GM18861 (cell line): Measurements from ENCODE around the gene NKD2.

Experiments used
- ATAC-seq: cut with Tn5 transposase; IDR thresholded peaks from one replicate; pipeline ENCODE4 v1.9.1; 2021; ENCODE audit not compliant: unreplicated experiment

Gene NKD2

DNA sequence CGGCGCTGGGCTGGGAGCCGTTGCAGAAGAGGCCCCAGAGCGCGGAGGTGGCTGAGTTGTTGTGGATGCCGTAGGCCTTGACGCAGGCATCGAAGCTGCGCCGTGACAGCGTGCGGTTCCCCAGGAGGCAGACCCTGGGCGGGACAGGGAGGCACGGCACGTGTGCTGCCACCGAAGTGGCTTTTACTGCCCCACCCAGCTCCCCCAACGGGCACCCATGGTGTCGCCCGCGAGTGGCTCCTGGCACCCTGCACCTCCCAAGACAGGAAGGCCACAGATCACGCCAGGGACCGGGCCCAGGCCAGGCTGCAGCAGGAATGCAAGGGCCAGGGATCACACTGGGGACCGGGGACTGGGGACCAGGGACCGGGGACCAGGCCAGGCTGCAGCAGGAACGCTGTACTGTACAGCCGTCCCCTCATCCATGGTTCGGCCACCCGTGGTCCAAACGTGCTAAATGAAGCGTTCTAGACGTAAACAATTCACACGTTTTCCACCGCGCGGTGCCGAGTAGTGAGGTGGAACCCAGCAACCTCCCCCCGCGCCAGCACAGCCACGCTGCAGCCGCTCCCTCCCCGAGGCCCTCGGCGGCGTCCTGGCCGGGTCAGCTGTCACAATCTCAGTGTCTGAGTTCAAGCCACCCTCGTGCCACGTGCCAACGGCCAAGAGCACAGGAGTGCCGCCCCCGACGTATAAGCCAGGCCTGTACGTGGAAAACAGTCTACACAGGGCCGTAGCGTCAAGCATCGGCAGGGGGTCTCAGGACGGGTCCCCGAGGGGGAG, 75.4 kb downstream of the NKD2 start:
- no peak for ATAC-seq

DNA sequence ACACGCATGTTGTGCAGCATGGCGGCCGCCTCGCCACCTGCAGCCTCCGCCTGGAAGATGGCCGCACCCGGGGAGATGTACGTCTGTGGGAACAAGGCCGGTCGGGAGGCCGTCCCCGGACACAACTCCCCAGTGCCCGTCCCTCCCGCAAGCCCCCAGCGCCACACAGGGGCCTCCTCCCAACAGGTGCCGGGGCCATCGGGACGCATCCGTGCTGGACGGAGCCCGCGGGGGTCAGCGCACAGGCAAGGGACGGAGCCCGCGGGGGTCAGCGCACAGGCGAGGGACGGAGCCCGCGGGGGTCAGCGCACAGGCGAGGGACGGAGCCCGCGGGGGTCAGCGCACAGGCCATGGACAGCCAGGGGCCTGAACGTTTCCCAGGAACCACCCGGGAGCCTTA, 76.8 kb downstream of the NKD2 start:
- no peak for ATAC-seq

DNA sequence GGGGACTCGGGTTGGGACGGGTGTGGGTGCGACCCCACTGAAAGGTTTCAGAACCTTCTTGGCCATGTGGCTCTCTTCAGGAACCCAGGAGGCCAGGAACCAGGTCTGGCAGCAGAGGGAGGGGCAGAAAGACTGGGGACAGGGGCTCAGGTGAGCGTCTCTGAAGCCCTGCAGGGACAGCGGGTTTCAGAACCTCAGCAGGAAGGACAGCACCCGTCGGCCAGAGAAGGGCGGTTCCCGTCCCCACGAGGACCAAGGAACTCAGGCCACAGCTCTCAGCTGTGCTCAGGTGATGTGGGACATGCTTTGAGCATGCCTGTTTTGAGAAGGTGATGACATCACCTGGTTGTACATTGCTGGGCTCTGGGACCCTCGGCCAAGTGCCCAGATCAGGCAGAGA, 77.5 kb downstream of the NKD2 start:
- no peak for ATAC-seq

DNA sequence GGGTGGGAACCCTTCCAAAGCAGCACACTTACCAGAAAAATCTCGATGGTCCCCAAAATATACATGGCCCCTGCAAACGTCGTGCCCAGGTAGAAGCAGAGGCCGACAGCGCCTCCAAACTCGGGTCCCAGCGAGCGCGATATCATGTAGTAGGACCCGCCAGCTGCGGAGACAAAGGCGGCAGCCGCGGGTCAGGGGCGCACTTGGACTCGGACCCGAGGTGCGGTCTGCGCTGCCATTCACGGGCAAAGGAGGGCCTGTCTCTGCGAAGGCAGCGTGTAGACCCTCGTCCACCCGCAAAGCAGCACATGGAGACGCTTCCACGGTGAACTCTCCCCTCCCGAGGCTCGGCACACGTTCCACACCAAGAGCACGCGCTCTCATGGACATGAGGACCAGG, 78.3 kb downstream of the NKD2 start:
- no peak for ATAC-seq

DNA sequence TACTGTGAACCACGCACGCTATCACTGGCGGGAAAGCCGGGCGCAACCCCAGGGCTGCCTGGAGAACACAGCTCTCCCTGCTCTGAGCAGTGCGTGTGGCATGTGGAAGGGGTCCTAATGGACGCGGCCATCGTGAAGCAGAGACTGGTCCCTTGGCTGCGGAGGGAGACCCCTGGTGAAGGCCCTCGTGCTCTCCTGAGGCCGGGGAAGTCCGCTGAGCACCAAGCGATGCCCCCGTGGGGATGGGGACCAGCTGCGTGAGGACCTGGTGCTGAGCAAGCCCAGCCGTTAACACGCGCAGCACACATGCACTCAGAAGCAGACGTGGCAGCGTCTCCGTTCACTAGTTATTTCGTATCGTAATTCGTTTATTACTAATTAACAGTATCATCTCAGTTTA, 78.8 kb downstream of the NKD2 start:
- ATAC-seq: no peak

DNA sequence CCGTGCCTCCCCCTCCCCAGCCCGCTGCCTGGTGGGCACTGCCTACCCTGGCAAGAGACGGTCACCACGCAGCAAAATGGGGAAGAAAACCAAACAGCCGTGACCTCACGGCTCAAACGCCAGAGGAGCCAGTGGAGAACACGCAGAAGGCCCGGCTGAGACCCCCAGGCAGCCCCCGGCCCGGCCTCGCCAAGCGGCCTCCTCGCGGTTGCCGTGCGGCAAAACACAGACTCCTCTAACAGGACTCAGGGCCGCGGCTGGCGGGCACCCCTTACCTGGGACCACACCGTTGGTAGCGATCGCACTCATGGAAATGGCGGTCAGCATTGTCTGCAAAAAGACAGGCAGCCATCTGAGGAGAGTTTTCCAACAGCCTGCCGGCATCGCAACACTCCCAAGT, 79.4 kb downstream of the NKD2 start:
- no peak for ATAC-seq
